Measurements from ENCODE around the gene SH3BP2.
"Not testable (repeated sequence)": the region's sequence is repeated elsewhere in the genome, so short reads cannot be mapped to it uniquely, and the experiment has no call there.

Gene SH3BP2

GRCh38 chr4:2756691-2757350, 36.1 kb upstream of the SH3BP2 start:
- no peak for DNase-seq (ENCODE audit: low read depth, low spot score)
- POLR2A ChIA-PET, result interaction anchor here (1.0 kb wide), 1 partner anchor 186 kb away, joined by 3 read pairs; no protein-coding TSS in a partner anchor
- peak overlapping the region; percentile 47 for H3K4me3 ChIP-seq (ENCODE audit: low read depth, low read length)
- CTCF ChIA-PET, result interaction anchor here (1.1 to 2.2 kb wide), 3 partner anchors 10 to 116 kb away, joined by 3 to 4 read pairs (median 4); no protein-coding TSS in a partner anchor
- no peak for TF ChIP-seq CTCF (IDR thresholded peaks at IDR 0.05; ENCODE audit: insufficient read depth, low read length, missing control alignments)

- POLR2A ChIA-PET, result no interaction called here
- DNase-seq (ENCODE audit: low read depth, low spot score), result no peak
- H3K4me3 ChIP-seq (ENCODE audit: low read depth, low read length), result no peak overlapping the region
Measured at GRCh38 chr4:2757426-2757825, 35.5 kb upstream of the SH3BP2 start.

GRCh38 chr4:2761035-2761923, 31.6 kb upstream of the SH3BP2 start:
- ChIA-PET CTCF (interaction anchor here (1.0 to 2.8 kb wide), 3 partner anchors 8 to 183 kb away, joined by 3 to 8 read pairs (median 3); no protein-coding TSS in a partner anchor), POLR2A (no interaction called here)
- no peak overlapping the region for H3K4me3 ChIP-seq (ENCODE audit: low read depth, low read length)
- TF ChIP-seq CTCF (IDR thresholded peaks at IDR 0.05; ENCODE audit: insufficient read depth, low read length, missing control alignments), result peak; percentile 6
- no peak for DNase-seq (ENCODE audit: low read depth, low spot score)

More at GRCh38 chr4:2757426-2757825, 35.5 kb upstream of the SH3BP2 start:
- CTCF ChIA-PET, result interaction anchor here (1.5 to 2.2 kb wide), 2 partner anchors 9 to 115 kb away, joined by 4 read pairs; no protein-coding TSS in a partner anchor
- no peak for TF ChIP-seq CTCF (IDR thresholded peaks at IDR 0.05; ENCODE audit: insufficient read depth, low read length, missing control alignments)

GRCh38 chr4:2762048-2762447, 30.8 kb upstream of the SH3BP2 start:
- no peak for TF ChIP-seq CTCF (IDR thresholded peaks at IDR 0.05; ENCODE audit: insufficient read depth, low read length, missing control alignments)
- CTCF ChIA-PET, result interaction anchor here (1.0 to 3.0 kb wide), 4 partner anchors 25 to 183 kb away, joined by 3 to 12 read pairs (median 9); no protein-coding TSS in a partner anchor
- no peak for DNase-seq (ENCODE audit: low read depth, low spot score)
- H3K4me3 ChIP-seq (ENCODE audit: low read depth, low read length), result no peak overlapping the region
- POLR2A ChIA-PET, result no interaction called here

- H3K4me3 ChIP-seq (ENCODE audit: low read depth, low read length); DNase-seq (ENCODE audit: low read depth, low spot score): not testable (repeated sequence)
- ChIA-PET POLR2A (interaction anchor here (0.6 kb wide), 2 partner anchors 200 to 275 kb away, joined by 3 to 4 read pairs; no protein-coding TSS in a partner anchor), CTCF (interaction anchor here (0.9 to 3.0 kb wide), 27 partner anchors 10 to 274 kb away, joined by 3 to 14 read pairs (median 5); no protein-coding TSS in a partner anchor)
Measured at GRCh38 chr4:2762486-2763370, 30.2 kb upstream of the SH3BP2 start.

- TF ChIP-seq CTCF (IDR thresholded peaks at IDR 0.05; ENCODE audit: insufficient read depth, low read length, missing control alignments), result no peak
- peak overlapping the region; percentile 60 for H3K4me3 ChIP-seq (ENCODE audit: low read depth, low read length)
- no peak for DNase-seq (ENCODE audit: low read depth, low spot score)
- ChIA-PET POLR2A (interaction anchor here (0.6 to 0.8 kb wide), 3 partner anchors 198 to 200 kb away, joined by 3 to 4 read pairs (median 3); partner anchors contain the start of gene GRK4), CTCF (interaction anchor here (0.5 to 3.0 kb wide), 47 partner anchors 8 to 279 kb away, joined by 3 to 14 read pairs (median 4); partner anchors contain the start of gene TNIP2)
Measured at GRCh38 chr4:2763511-2763967, 29.3 kb upstream of the SH3BP2 start.

Measured in AG04449 (cell line).